Fibroblast of the aortic adventitia (primary cell): ENCODE data around the gene MLXIPL. TPM values are rescaled to one million over a fixed set of nuclear protein-coding genes. Genes with fewer than 3 reads are reported as not detected.
"Not testable (repeated sequence)": the region's sequence is repeated elsewhere in the genome, so short reads cannot be mapped to it uniquely, and the experiment has no call there.

Experiments used
- DNase-seq: peaks from one replicate; pipeline ENCODE4 v3.0.0-alpha.2; 2010; ENCODE audit warnings: low read depth
- H3K4me3 ChIP-seq: 2 replicates; pipeline ENCODE4 v1.5.1; 2011; ENCODE audit warnings: low read depth, mild to moderate bottlenecking, control low read depth, low read length, moderate library complexity
- total RNA-seq: library from RNA; depleted of rRNA; stranded (reverse); fragments of >200 nt; gene quantifications from 2 replicates; pipeline ENCODE4 v1.2.3, GENCODE V29; 2012; ENCODE audit warnings: low replicate concordance
- TF ChIP-seq, protein P1 (sequence below): IDR thresholded peaks from 2 replicates; pipeline ENCODE4 v1.5.1; 2011; ENCODE audit warnings: mild to moderate bottlenecking, low read length, control low read depth, inconsistent platforms; ENCODE audit not compliant: insufficient read depth

The MLXIPL gene
- total RNA-seq, 1 donor: 0.72 TPM

DNA sequence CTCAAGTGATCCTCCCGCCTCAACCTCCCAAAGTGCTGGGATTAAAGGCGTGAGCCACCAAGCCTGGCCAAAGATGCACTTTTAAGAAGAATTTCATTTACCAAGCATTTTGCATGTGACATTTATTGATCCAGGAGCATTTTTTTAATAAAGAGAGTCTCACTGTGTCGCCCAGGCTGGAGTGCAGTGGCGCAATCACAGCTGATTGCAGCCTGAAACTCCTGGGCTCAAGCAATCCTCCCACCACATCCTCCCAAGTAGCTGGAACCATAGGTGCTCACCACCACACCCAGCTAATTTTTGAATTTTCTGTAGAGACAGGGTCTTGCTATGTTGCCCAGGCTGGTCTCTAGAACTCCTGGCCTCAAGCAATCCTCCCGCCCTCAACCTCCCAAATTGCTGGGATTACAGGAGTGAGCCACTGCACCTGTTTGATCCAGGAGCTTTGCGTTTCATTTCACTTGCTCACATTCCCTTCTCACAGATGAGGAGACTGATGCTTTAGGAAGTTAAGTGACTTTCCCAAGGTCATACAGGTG lies 41.6 kb downstream of the MLXIPL start:
- DNase-seq: no peak
- no peak overlapping the region for H3K4me3 ChIP-seq
- TF ChIP-seq, protein P1, sequence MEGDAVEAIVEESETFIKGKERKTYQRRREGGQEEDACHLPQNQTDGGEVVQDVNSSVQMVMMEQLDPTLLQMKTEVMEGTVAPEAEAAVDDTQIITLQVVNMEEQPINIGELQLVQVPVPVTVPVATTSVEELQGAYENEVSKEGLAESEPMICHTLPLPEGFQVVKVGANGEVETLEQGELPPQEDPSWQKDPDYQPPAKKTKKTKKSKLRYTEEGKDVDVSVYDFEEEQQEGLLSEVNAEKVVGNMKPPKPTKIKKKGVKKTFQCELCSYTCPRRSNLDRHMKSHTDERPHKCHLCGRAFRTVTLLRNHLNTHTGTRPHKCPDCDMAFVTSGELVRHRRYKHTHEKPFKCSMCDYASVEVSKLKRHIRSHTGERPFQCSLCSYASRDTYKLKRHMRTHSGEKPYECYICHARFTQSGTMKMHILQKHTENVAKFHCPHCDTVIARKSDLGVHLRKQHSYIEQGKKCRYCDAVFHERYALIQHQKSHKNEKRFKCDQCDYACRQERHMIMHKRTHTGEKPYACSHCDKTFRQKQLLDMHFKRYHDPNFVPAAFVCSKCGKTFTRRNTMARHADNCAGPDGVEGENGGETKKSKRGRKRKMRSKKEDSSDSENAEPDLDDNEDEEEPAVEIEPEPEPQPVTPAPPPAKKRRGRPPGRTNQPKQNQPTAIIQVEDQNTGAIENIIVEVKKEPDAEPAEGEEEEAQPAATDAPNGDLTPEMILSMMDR: no peak

DNA sequence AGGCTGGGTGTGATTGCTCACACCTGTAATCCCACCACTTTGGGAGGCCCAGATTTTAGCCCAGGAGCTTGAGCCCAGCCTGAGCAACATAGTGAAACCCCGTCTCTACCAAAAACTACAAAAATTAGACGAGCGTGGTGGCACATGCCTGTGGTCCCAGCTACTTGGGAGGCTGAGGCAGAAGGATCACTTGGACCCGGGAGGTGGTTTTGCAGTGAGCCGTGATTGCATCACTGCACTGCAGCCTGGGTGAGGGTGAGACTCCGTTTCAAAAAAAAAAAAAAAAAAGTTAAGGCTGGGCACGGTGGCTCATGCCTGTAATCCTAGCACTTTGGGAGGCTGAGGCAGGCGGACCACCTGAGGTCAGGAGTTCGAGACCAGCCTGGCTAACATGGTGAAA lies 43.3 kb downstream of the MLXIPL start:
- not testable (repeated sequence) for H3K4me3 ChIP-seq, DNase-seq

DNA sequence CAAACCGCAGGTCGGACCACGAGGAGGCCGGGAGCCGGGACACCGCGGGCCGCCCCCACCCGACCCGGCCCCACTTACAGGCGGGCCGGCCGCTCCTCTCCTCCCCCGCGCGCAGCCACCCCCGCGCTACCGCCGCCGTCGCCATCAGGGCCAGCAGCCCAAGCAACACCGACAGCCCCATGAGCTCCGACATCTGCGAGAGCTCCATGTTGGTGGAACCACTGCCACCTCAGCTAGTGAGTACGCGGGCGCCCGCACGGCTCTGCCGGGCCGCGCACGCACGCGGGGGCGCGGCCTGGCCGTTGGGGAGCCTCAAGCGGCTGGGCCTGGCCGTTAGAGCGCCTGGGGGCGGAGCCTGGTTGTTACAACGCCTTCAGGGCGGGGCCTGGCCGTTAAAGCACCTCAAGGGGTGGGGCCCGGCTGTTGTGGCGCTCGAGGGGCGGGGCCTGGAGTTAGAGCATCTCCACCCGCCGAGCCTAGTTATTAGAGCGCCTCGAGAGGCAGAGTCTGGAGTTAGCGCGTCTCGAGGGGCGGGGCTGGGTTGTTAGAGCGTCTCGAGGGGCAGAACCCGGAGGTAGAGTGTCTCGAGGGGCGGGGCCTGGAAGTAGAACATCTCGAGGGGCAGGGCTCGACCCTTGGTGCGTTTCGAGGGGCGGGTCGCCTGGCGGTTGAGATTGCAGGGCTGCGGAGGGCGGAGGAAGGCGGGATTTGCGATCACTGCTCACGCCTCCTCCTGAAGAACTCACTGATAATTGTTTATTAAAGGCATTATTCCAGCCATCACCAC lies 45.8 kb downstream of the MLXIPL start, which contains the start of gene TBL2:
TSS of gene TBL2 (minus strand) at position 238 of the 787 bp plus-strand sequence. CDS start at position 208, 30 bp downstream.
- TF ChIP-seq, protein P1: peak; percentile 38
- peak; percentile 98 for DNase-seq
- H3K4me3 ChIP-seq: peak within 1 kb of the TSS; percentile 91

DNA sequence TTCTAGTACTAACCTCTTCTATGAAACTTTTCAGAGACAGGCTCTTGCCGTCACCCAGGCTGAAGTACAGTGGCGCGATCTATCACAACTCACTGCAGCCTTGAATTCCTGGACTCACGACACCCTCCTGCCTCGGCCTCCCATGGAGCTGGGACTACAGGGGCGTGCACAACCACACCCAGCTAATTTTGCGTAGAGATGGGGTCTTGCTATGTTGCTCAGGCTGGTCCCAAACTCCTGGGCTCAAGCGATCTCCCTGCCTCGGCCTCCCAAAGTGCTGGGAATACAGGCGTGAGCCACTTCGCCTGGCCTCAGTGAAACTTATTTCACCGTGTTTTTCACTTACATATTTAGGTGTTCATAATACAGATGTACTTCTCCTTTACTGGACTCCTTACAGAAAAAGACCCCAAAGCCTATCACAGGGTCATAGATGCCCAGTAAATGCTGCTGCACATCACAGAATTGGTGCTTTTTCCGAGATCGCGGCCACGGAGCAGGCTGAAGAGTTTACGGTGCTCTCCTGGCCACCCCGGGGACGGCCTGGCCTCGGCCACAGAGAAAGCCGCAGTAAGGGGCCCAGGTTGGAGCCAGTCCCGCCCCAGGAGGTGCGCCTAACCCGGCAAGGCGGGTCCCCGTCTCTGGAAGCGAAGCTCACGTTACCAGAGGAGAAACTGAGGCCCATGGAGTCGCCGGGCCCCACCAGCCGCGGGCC lies 46.5 kb downstream of the MLXIPL start:
- TF ChIP-seq, protein P1: no peak
- H3K4me3 ChIP-seq: peak overlapping the region; percentile 91
- DNase-seq: peak; percentile 25

GRCh38 chr7:73573791-73574190 lies 50.5 kb downstream of the MLXIPL start:
- TF ChIP-seq, protein P1: no peak
- no peak overlapping the region for H3K4me3 ChIP-seq

GRCh38 chr7:73573276-73573675 lies 51.0 kb downstream of the MLXIPL start:
- H3K4me3 ChIP-seq: no peak overlapping the region
- no peak for DNase-seq
- TF ChIP-seq, protein P1: no peak

More at GRCh38 chr7:73573791-73574190, 50.5 kb downstream of the MLXIPL start:
- no peak for DNase-seq

- TF ChIP-seq, protein P1: no peak
Measured at GRCh38 chr7:73572767-73573186, 51.5 kb downstream of the MLXIPL start.

More at GRCh38 chr7:73572767-73573186, 51.5 kb downstream of the MLXIPL start:
- no peak for DNase-seq
- no peak overlapping the region for H3K4me3 ChIP-seq
